ENCODE data around the gene CDH4.

The CDH4 gene

DNA sequence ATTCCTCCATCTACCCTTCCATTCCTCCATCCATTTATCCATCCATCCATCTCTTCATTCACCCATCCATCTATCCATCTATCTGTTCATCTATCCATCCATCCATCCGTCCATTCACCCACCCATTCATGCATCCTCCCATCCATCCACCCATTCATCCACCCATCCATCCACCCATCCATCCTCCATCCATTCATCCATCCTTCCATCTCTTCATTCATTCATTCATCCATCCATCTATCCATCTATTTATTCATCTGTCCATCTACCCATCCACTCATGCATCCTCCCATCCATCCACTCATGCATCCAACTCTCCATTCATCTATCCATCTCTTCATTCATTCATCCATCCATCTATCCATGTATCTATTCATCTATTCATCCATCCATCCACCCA, 380.9 kb downstream of the CDH4 start:
- no peak for DNase-seq (ENCODE audit: low spot score)

DNA sequence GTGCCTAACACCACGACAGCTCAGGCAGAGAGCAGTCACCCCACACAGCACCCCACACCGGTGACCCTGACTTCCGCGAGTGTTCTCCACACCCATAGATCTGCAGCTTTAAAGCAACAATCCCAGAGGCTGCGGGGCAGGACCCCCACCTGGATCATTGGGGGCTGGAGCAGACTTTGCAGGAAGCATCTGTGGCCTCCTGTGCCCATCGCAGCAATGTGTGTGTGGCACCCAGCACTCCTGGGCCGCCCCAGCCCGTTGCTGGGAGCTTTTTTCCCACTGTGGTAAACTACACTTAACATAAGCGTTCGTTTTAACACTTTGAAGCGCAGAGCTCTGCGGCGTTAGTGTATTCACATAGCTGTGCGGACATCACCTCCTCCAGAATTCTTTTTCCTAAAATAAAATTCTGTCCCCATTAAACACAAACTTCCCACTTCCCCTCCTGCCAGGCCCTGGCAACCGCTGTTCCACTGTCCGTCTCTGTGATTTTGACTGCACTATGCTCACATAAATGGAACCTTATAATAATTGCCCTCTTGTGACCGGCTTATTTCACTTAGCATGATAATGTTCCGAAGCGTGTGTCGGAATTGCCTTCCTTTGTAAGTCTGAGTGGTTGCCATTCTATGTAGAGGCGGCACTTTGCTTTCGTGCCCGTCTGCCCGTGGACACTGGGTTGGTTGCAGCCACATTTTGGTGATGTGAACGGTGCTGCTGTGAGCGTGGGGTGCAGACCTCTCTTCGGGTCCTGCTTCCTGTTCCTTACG, 382.5 kb downstream of the CDH4 start:
- DNase-seq (ENCODE audit: low spot score), result no peak

DNA sequence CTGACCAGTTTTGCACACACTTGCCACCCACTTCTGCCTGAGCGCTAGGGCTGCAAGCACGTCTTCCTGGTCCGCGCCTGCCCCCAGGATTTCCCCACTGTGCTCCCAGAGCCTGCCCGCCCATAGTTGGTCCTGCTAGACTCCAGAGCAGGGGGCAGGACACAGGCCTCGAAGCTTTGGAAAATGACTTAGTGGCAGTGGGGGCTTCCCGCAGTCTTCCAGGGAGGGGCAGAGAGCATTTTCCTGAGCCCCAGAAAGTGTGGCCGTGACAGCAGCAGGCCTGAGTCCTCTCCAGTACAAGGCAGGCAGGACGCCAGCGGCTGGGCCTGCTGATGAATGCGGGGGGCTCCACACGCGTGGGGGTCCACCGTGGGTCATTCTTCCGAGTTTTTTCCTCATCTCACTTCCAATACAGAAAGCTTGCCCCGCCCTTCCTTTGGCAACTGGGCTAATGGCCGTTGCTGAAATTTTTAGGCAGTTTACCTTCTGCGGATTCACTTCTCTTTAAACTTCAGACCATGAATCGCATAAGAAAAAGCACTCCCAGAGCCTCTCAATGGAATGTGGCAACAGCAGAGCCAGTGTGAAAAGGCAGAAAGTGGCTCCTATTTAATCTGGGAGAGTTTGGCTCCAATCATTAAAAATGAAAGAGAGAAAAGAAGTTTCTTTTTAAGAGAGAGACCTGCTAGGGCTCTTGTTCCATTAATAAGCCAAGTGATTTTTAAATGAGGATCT, 383.8 kb downstream of the CDH4 start:
- DNase-seq (ENCODE audit: low spot score), result no peak

DNA sequence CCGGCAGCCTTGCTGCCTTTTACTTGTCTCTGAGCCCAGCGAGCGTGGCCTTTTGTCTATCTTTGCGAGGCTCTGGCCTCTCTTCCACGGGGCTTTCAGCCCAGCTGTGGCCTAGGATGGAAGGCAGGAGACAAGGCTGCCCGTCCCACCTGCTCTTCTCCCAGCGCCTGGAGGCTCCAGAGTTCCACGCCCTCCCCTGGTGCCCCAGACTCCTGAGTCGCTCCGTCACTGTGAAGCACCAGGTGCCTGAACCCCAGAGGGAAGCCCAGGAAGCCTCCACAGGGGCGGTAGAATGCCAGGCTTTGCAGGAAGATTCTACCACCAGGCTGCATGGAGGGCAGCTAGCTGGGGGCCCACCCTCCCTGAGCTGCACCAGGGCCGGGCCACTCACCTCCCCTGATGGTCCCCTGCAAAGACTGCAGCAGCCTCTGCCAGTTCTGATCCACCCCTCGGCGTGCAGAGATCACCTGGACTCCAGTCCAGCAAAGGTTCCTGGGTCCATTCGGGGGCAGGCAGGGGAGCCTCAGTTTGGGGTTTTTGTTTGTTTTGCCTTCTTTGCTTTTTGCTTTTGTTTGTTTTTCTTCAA, 384.6 kb downstream of the CDH4 start:
- no peak for DNase-seq (ENCODE audit: low spot score)

DNA sequence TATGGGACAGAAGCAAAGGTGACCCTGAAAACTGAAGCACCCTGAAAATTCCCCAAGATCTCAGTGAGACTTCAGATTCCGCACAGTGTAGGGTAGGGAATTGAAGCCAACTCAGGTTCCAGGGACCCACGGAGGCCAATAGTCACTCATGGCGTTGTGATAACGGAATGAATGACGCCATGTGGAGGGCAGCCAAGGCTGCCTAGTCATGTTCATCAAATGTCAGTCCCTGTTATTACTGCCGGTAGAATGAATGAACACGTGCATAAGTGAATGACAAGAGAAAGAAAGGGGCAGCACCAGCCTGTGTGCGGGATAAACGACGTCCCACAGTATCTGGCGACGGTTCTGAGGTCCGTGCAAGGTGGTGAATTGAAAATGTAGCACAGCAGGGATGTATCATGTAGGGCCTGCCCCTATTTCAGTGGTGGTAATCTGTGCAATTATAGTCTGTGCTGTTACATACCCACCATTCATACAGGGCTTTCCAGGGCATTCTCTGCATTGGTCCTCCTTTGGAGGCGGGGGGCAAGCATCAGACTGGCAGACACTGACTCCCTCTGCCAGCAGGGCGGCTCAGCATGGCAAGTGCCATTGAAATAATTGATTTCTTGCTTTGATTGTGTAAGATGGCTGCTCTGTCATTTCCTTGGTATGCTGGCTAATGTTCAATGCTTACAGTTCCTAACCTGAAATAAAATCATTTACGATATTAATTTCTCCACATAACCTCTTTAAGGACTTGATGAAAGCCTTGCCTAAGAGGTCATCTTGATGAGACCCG, 386.9 kb downstream of the CDH4 start:
- no peak for DNase-seq (ENCODE audit: low spot score)

DNA sequence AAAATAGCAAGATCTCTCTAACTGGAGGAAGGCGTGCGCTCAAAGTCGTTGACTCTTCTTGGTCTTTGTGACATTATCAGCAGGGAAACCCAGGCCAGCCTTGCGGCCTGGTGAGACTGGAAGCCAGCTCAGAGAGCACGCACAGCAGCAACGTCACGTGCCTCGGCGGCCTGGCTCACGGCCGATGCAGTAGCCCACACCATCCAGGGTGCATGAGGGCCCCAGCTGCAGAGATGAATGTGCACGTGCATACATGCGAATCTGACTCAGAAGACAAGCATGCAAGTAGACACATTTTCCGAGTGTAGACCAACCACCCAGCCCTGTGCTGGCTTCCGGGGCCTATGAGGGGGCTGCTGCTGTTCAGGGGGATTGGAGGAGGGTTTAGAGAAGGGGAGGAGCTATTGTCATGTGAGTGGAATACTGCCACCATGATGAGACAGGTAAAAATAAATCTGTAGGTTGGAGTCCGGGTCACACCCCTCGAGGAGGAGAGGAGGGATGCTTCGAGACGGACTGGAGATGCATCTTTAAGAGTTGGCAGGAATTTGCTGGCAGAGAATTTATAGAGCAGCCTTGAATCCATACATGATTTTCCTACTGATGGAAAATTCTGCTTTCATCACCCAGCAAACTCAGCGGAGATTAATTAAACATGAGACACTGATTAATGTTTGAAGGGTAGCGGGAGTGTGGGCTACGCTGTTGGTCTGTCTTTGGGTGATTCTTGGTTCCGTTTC, 388.2 kb downstream of the CDH4 start:
- no peak for DNase-seq (ENCODE audit: low spot score)

DNA sequence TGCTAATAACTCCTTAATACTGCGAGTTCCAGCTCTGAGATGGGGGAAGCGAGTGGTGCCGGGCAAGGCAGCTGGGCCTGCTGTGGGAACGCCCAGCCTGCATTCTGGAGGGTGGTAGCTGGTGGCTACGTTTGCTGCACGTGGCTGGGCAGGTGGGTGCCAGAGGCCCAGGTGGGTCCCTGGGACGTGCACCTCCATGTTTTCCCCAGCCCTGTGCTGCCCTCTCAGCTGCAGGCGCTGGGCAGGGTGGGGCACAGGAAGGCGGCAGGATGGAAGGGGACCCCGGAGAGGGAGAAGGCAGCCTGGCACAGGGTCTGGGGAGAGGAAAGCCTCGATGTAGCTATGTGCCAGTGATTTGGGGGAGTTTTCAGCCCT, 388.8 kb downstream of the CDH4 start:
- no peak for DNase-seq (ENCODE audit: low spot score)

DNA sequence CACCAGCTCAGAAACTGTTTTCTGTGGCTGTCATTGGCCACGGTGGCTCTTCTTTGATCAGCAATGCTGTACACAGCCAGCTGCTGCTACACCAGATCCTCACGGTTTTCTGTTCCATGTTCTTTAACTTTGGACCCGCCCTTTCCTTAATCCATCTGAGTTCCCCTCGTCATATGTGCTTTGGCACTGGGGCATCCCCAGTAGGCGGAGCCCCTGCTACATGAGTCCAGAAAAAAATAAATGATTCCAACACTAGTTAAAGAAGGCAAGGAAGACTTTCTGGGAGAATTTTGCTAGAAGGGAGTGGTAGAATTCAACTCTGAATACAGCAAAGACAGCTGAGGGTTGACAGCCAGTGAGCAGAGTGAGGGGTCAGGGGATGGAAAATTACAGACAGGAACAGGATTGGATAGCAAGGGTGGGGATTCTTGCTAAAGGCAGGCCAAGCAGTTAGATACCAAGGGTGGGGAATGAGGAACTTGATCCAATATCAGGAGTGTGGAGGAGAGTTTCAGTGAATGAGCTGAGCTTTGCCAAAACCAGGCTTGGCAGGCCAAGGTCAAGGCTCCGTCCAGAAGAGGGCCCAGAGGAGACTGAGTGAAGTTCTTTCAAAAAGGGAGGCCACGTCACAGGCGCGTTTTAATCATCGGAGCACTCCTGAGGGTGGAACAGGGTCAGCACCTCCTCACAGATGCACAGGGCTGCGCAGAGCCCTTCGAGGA, 391.8 kb downstream of the CDH4 start:
- DNase-seq (ENCODE audit: low spot score), result no peak

DNA sequence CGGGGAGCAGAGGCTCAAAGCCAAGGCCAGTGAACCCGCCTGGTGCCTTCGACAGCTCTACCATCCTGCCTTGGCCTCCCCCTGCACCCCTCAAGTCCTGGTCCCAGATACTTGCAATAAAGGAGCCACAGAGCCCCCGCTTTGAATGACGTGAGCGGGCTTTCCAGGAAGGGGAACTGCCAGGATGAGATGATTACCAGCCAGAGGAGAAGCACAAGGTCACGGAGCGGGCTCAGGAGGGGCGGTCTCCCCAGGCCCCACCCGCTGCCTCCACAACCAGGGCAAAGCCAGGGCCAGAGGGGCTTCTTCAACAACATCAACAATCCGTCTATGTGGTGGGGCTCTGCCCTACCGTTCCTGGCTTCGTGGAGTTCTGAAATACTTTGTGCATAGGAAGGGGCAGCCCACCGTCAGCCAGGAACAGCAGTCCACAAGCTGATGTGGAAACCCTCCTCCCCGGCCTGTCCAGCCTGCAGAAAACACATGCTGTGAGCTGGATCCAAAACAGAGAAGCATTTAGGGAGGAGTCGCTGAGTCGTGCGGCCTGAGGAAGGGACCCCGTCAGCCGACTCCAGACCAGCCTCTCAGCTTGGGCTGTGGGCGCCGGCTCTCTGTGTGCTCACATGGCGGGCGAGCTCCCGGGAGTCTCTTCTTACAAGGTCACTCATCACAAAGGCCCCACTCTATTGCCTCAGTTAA, 392.5 kb downstream of the CDH4 start:
- DNase-seq (ENCODE audit: low spot score), result no peak

DNA sequence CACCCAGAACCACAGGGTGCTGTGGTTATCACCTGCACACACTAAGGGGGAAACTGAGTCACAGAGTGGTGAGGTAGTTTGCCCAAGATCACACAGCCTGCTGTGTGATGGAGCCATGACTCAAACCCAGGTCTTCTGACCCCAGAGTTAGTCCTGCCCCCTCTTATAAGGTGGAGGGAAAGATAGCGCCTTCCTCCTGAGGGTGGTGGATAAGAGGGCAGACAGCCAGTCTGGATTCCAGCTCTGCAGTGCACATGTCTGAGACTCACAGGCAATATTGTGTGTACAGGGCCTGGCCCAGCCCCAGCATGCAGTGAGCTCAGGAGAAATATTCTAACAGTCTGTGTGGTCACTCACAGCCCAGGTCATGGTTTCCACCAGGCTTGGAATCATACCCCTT, 393.7 kb downstream of the CDH4 start:
- no peak for DNase-seq (ENCODE audit: low spot score)

DNA sequence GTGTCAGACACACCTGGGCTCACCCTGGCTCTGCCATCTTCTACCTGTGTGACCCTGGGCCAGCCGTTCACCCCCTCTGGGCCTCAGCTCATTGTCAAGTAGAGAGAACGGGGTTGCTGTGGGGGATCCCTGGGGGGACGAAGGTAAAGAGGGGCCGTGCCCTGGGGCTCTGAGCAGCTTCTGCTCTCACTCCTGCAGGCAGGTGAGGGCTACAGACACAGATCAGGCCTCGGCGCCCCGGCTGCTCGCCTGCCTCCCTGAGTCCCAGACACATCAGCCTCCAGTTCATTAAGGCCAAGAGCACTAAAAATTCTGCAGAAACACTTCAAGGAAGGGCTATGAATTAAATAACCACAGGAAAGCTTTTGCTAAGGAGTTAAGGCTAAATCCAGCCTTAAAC, 394.4 kb downstream of the CDH4 start:
- DNase-seq (ENCODE audit: low spot score), result no peak

DNA sequence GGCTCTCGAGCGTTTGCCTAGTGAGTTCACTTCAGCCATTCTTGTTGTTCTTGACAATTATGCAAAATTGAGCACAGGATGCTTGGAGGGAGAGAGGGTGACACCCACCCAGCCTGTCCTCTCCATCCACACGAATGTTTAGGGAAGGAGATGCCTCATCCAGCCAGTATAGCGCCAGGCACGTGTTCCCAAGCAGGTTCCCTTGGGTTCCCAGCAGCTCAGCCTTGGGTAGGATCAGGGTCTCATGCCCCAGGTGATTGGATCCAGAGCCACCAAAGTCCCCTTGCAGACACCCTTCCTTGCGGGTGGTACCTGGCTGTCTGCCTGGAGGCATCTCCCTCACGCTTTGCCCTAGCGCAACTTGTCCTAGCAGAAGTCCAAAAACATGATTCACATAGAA, 394.9 kb downstream of the CDH4 start:
- no peak for DNase-seq (ENCODE audit: low spot score)

DNA sequence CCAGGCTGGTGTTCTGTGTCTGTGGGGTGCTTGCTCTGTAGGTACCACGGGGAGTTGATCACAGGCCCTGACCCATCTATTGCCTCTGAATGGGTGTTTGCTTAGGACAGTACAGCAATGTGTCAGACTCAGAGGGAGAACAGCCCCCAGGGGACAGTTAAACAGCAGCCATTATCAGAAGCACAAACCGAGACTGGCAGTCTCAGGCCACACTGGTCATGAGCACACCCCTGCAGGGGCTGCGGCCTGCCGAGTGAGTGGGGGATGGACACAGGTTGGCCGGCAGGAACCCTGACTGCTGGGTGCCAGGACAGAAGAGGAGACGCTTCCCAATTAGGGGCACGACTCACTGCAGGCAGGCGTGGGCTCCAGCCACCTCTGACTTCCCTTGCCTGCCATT, 395.6 kb downstream of the CDH4 start:
- DNase-seq (ENCODE audit: low spot score), result no peak

DNA sequence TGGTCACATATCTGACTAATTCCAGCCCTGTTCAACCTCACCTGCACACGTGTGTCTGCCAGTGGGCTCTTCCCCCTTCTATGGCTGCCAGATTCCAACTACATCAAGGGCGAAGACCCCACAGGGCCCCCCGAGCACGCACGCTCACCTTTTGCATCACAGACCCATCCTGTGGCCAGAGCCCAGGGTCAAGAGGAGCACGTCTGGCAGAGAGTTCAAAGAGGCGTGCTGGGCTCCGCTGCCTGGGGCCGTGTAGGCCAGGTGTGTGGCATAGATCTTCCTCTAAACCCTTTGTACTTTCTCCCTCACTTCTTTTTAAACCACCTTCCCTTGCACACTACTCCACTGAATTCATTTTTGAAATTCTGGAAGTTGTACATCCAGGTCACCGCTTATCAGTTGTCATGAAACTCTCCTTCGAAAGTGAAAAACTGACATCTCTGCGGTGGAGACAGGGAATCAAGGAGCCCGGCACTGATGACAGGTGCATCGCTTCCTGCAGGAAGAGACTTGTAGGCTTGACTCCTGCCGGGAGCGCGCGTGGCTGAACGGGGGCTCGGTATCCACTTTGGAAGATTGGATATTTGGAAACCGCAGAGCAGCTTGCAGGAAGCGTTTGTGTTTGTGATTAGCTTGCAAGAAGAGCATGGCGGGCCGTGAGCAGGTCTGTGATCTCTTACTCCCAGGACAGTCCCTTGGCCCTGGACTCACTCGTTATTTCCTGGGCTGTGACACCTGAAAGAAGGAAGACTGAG, 397.2 kb downstream of the CDH4 start:
- DNase-seq (ENCODE audit: low spot score), result no peak

DNA sequence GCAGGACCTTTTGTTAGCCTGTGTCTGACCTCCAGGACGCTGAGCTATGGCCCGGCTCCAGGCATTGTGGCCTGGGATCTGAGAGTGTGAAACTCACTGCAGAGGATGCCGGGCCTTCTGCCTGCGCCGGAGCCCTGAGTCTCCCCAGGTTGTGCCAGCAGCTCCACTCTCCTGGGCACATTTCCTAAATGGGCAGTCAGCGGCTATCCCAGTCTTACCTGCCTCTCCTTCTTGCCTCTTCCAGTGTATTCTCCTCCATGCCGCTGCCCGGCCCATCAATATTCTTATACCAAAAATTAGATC, 397.8 kb downstream of the CDH4 start:
- no peak for DNase-seq (ENCODE audit: low spot score)

DNA sequence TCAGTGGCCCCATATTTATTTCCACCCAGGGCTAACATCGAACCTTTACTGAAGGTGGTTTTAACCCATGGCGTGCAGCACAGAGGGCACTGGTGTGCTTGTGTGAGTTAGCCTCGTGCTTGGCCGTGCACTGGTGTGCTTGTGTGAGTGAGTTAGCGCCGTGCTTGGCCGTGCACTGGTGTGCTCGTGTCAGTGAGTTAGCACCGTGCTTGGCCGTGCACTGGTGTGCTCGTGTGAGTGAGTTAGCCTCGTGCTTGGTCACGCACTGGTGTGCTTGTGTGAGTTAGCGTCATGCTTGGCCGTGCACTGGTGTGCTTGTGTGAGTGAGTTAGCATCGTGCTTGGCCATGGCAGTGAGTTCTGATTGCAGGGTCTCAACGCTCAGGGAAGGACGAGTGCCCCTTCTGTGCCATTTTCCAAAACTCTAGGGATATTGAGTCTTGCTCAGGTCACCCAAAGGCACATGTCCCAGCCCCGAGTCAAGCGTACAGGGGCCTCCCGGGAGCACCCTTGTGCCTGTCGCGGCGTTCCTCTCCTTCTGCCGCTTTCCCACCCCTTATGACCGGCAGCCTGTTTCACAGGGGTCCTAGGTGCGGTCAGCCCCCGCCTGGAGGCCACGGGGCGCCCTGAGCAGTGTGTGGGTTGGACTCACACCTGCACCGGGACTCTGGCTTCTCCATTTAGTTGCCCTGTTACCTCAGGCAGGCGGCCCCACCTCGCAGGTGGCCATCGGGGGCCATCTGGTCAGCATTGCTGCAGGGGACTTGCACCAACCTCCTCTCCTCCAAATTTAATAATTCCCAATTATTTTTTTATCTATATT, 399.1 kb downstream of the CDH4 start:
- DNase-seq (ENCODE audit: low spot score), result no peak

DNA sequence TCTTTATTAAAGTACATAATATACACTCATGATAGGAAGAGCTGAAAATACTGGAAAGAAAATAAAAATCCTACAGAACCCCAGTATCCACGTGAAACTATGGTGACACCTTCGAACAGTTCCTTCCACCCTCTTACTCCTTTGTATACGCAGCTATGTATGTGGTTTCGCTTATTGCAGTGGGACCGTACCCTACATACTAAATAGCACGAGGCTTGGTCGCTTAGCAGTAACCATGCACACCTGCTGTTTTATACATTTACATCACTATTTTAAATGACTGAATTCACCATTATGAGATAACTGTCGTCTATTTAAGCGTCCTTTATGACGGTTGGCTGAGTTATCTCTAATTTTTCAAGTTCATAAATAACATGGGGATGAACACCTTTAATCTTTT, 400.1 kb downstream of the CDH4 start:
- DNase-seq (ENCODE audit: low spot score), result no peak

DNA sequence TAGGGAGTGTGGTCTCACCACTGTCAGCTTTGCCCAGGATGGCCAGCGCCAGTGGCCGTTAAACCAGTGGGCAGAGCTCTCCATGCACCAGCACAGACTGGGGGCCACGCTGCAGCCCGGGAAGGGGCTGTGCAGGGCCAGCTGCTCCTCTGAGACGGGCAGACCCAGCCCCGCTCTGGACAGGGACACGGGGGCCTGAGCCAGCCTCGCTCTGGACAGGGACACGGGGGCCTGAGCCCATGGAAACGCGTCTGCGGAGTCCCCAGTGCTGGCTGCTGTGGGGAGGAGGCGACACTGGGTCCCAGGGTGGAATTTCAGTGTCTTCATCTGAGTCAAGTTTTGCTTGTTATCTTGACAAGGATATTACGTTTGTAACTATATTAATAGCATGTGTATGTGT, 402.7 kb downstream of the CDH4 start:
- no peak for DNase-seq (ENCODE audit: low spot score)

DNA sequence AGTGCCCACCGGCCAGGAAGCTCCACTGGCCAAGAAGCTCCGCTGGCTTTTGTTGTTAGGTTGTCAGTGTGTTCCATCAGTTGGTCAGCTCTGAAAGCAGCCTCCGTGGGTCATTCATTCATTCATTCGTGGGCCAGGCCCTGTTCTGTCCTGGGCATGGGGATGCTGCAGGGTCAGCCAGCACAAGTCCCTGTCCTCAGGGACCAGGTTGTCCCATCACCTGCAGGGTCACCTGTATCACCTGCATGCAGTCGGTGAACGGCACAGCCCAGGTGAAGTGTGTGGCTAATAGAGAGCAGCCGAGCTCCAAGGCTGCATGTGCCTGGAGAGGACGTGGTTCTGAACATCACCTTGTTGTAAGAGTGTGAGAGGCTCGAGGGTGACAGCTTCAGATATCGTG, 403.5 kb downstream of the CDH4 start:
- no peak for DNase-seq (ENCODE audit: low spot score)

Measured in CD4-positive, alpha-beta T cell treated with Interleukin-15 for 4 hours (primary cell).